Liver (tissue), 9 donors: ENCODE measurements around the gene ZNF583. TPM values are rescaled to one million over a fixed set of nuclear protein-coding genes. Genes with fewer than 3 reads are reported as not detected.
A peak's percentile ranks its signal among the peaks of the same experiment; 100 is the strongest.

Experiments
- DNase-seq: peaks from one replicate; pipeline ENCODE4 v3.0.0-alpha.2; 2017; ENCODE audit warnings: low spot score
- H3K27ac ChIP-seq, 2 donors: one replicate each; pipeline ENCODE4 v1.7.0; 2013; ENCODE audit warnings: inconsistent platforms in 2 of 2, low read length in 2 of 2, control low read depth in 1 of 2, low read depth in 1 of 2, mild to moderate bottlenecking in 1 of 2
- H3K27me3 ChIP-seq, 4 donors: one replicate each; pipeline versions ENCODE4 v1.6.1 to v1.7.0; 2013; ENCODE audit warnings: low read length in 3 of 4, inconsistent platforms in 1 of 4, mild to moderate bottlenecking in 1 of 4, moderate library complexity in 1 of 4; ENCODE audit not compliant: control insufficient read depth in 4 of 4, insufficient read depth in 4 of 4
- H3K36me3 ChIP-seq, 4 donors: one replicate each; pipeline versions ENCODE4 v1.6.1 to v1.7.0; 2013; ENCODE audit warnings: low read length in 3 of 4, mild to moderate bottlenecking in 3 of 4, low read depth in 1 of 4, moderate library complexity in 1 of 4; ENCODE audit not compliant: control insufficient read depth in 4 of 4, insufficient read depth in 3 of 4
- H3K4me1 ChIP-seq, 4 donors: one replicate each; pipeline versions ENCODE4 v1.6.1 to v1.7.0; 2013; ENCODE audit warnings: low read length in 3 of 4, mild to moderate bottlenecking in 3 of 4, moderate library complexity in 1 of 4; ENCODE audit not compliant: control insufficient read depth in 4 of 4, insufficient read depth in 4 of 4
- H3K4me3 ChIP-seq, 3 donors: one replicate each; pipeline versions ENCODE4 v1.6.1 to v1.7.0; 2013; ENCODE audit warnings: low read length in 3 of 3, control low read depth in 1 of 3, low read depth in 1 of 3, mild to moderate bottlenecking in 1 of 3
- H3K9ac ChIP-seq, 2 donors: one replicate each; pipeline ENCODE4 v1.7.0; 2013; ENCODE audit warnings: low read length in 2 of 2, mild to moderate bottlenecking in 2 of 2, moderate library complexity in 2 of 2, control low read depth in 1 of 2, low read depth in 1 of 2
- H3K9me3 ChIP-seq, 4 donors: one replicate each; pipeline versions ENCODE4 v1.6.1 to v1.7.0; 2013; ENCODE audit warnings: low read length in 3 of 4; ENCODE audit not compliant: control insufficient read depth in 4 of 4
- CTCF ChIP-seq: fragments of 150-350 bp; IDR thresholded peaks from 2 replicates; pipeline ENCODE4 v1.5.1; 2017; ENCODE audit warnings: improper control_type of control experiment, low read depth, low read length; ENCODE audit not compliant: missing input control
- FOXA1 ChIP-seq: IDR thresholded peaks from 2 replicates; pipeline ENCODE4 v1.6.1; 2016; ENCODE audit warnings: antibody characterized with exemption
- GABPA ChIP-seq, 2 donors: IDR thresholded peaks in 1 of 2; conservative IDR thresholded peaks in 1 of 2; 2 replicates each; pipeline ENCODE4 v1.6.1; 2016; ENCODE audit warnings: antibody characterized with exemption in 2 of 2, mild to moderate bottlenecking in 1 of 2, moderate library complexity in 1 of 2
- HNF4A ChIP-seq, 2 donors: conservative IDR thresholded peaks; 2 replicates each; pipeline ENCODE4 v1.6.1; 2016; ENCODE audit warnings: antibody characterized with exemption in 2 of 2, mild to moderate bottlenecking in 2 of 2
- HNF4G ChIP-seq: IDR thresholded peaks from 2 replicates; pipeline ENCODE4 v1.6.1; 2016; ENCODE audit warnings: antibody characterized with exemption
- JUND ChIP-seq, 2 donors: IDR thresholded peaks; 2 replicates each; pipeline ENCODE4 v1.6.1; 2016; ENCODE audit warnings: antibody characterized with exemption in 2 of 2
- MAX ChIP-seq: IDR thresholded peaks from 2 replicates; pipeline ENCODE4 v1.6.1; 2016; ENCODE audit warnings: antibody characterized with exemption
- NR2F2 ChIP-seq: IDR thresholded peaks from 2 replicates; pipeline ENCODE4 v1.6.1; 2016; ENCODE audit warnings: antibody characterized with exemption
- REST ChIP-seq: IDR thresholded peaks from 2 replicates; pipeline ENCODE4 v1.6.1; 2016; ENCODE audit warnings: antibody characterized with exemption, mild to moderate bottlenecking
- RXRA ChIP-seq, 2 donors: IDR thresholded peaks; 2 replicates each; pipeline ENCODE4 v1.6.1; 2017 to 2018; ENCODE audit warnings: antibody characterized with exemption in 2 of 2, mild to moderate bottlenecking in 1 of 2
- TAF1 ChIP-seq: conservative IDR thresholded peaks from 2 replicates; pipeline ENCODE4 v1.6.1; 2016; ENCODE audit warnings: antibody characterized with exemption, mild to moderate bottlenecking
- YY1 ChIP-seq: IDR thresholded peaks from 2 replicates; pipeline ENCODE4 v1.6.1; 2016; ENCODE audit warnings: antibody characterized with exemption, mild to moderate bottlenecking
- ZBTB33 ChIP-seq: IDR thresholded peaks from 2 replicates; pipeline ENCODE4 v1.6.1; 2016; ENCODE audit warnings: antibody characterized with exemption
- WGBS: extraction: QIAGEN DNeasy Blood & Tissue Kit; methylation state at CpG from one replicate; pipeline ENCODE4 v1.1.7; 2013; 5-methylcytosine and 5-hydroxymethylcytosine counted together
- polyA plus RNA-seq, 2 donors: library from polyadenylated mRNA; stranded (reverse) in 1 of 2; unstranded in 1 of 2; fragments of 200-250 nt in 1 of 2; fragments of >200 nt in 1 of 2; fragmentation: Nextera tagmentation in 1 of 2; extraction: Ambion mirVana in 1 of 2; gene quantifications; one replicate each; pipeline versions ENCODE4 v1.2.1 to v1.2.3, GENCODE V29; 2013 to 2015
- total RNA-seq, 2 donors: library from RNA; depleted of rRNA; stranded (reverse); fragments of >200 nt; gene quantifications; one replicate each; pipeline ENCODE4 v1.2.3, GENCODE V29; 2014
- donor health status: healthy.
- donor health status: healthy.
- donor health status: healthy.
- donor health status: healthy.
- donor health status: healthy.

ZNF583 gene
- total and polyA plus RNA-seq, 4 donors: 0.75 to 2.5 (median 1.9) TPM

GRCh38 chr19:56369886-56370676 lies 34.1 kb upstream of the ZNF583 start:
- Histone ChIP-seq H3K4me3 (no peak overlapping the region), H3K27ac (no peak overlapping the region), H3K9ac (no peak overlapping the region), H3K9me3 (peaks cover 23 to 53% (median 45%) of the 10 kb centered on the region in 4 donors), H3K4me1 (peaks cover 0 to 12% (median 10%) of the 10 kb centered on the region in 4 donors), H3K27me3 (no peaks in the 10 kb centered on the region), H3K36me3 (peaks cover 12 to 64% (median 52%) of the 10 kb centered on the region in 4 donors)
- WGBS: 93% methylated on average over 3 of the region's 3 CpGs
- DNase-seq: no peak
- TF ChIP-seq NR2F2 (no peak), GABPA (IDR thresholded peaks at IDR 0.05 in 1 of 2, conservative IDR thresholded peaks at IDR 0.05 in 1 of 2) (no peak), HNF4G (no peak), YY1 (no peak), JUND (IDR thresholded peaks at IDR 0.05) (no peak), ZBTB33 (no peak)

- no peak for DNase-seq
- Histone ChIP-seq H3K4me1 (peaks cover 0 to 12% (median 10%) of the 10 kb centered on the region in 4 donors), H3K27ac (no peak overlapping the region), H3K4me3 (peak overlapping the region in 2 of 3 donors; percentile 15 to 62), H3K27me3 (no peaks in the 10 kb centered on the region), H3K36me3 (peaks cover 18 to 81% (median 73%) of the 10 kb centered on the region in 4 donors), H3K9ac (no peak overlapping the region), H3K9me3 (peaks cover 33 to 75% (median 63%) of the 10 kb centered on the region in 4 donors)
- WGBS: 98% methylated on average over 1 of the region's 1 CpG
- no peak for TF ChIP-seq REST
- TF ChIP-seq MAX: no peak
Measured at GRCh38 chr19:56372281-56372680, 31.9 kb upstream of the ZNF583 start.

GRCh38 chr19:56377105-56377924 lies 26.8 kb upstream of the ZNF583 start:
- TF ChIP-seq MAX (no peak), RXRA (IDR thresholded peaks at IDR 0.05) (no peak), HNF4A (conservative IDR thresholded peaks at IDR 0.05) (no peak), TAF1 (no peak), FOXA1 (no peak), CTCF (no peak), GABPA (IDR thresholded peaks at IDR 0.05 in 1 of 2, conservative IDR thresholded peaks at IDR 0.05 in 1 of 2) (no peak)

More at GRCh38 chr19:56377105-56377924, 26.8 kb upstream of the ZNF583 start:
- H3K4me3 ChIP-seq: peak overlapping the region in 2 of 3 donors; percentile 27 to 57
- no peak overlapping the region for H3K27ac ChIP-seq
- no peak for DNase-seq
- H3K4me1 ChIP-seq: no peaks in the 10 kb centered on the region
- H3K36me3 ChIP-seq: peaks cover 18 to 67% (median 61%) of the 10 kb centered on the region in 4 donors
- 97% methylated on average over 11 of the region's 11 CpGs for WGBS
- no peak overlapping the region for H3K9ac ChIP-seq
- no peaks in the 10 kb centered on the region for H3K27me3 ChIP-seq
- H3K9me3 ChIP-seq: peaks cover 47 to 73% (median 68%) of the 10 kb centered on the region in 4 donors
